Lung (tissue), 12 donors: ENCODE results near the gene PM20D1. TPM values are rescaled to one million over a fixed set of nuclear protein-coding genes. Genes with fewer than 3 reads are reported as not detected.
A peak's percentile ranks its signal among the peaks of the same experiment; 100 is the strongest.

ENCODE experiments used
- ATAC-seq: fragments of 200-7000 bp; cut with Tn5 transposase; one replicate; pipeline ENCODE4 v1.9.1; 2020; ENCODE audit warnings: moderate number of reproducible peaks; ENCODE audit not compliant: insufficient read depth, low FRiP score
- DNase-seq, 3 donors: peaks; one replicate each; pipeline ENCODE4 v3.0.0-alpha.2; 2013 to 2017
- H3K27ac ChIP-seq, 2 donors: one replicate each; pipeline ENCODE4 v1.5.1; 2013; ENCODE audit warnings: mild to moderate bottlenecking in 2 of 2, moderate library complexity in 2 of 2, control low read depth in 1 of 2, inconsistent platforms in 1 of 2, low read depth in 1 of 2, low read length in 1 of 2
- H3K27me3 ChIP-seq, 3 donors: one replicate each; pipeline ENCODE4 v1.5.1; 2013; ENCODE audit warnings: low read length in 2 of 3; ENCODE audit not compliant: control insufficient read depth in 3 of 3, insufficient read depth in 3 of 3
- H3K36me3 ChIP-seq, 4 donors: one replicate each; pipeline ENCODE4 v1.5.1; 2013; ENCODE audit warnings: low read length in 4 of 4, mild to moderate bottlenecking in 1 of 4, moderate library complexity in 1 of 4; ENCODE audit not compliant: control insufficient read depth in 4 of 4, insufficient read depth in 4 of 4
- H3K4me1 ChIP-seq, 5 donors: one replicate each; pipeline ENCODE4 v1.5.1; 2013; ENCODE audit warnings: low read length in 5 of 5, mild to moderate bottlenecking in 2 of 5, moderate library complexity in 1 of 5; ENCODE audit not compliant: control insufficient read depth in 5 of 5, insufficient read depth in 5 of 5
- H3K4me3 ChIP-seq: one replicate; pipeline ENCODE4 v1.5.1; 2013; ENCODE audit warnings: mild to moderate bottlenecking, control low read depth, moderate library complexity
- H3K9ac ChIP-seq, 2 donors: one replicate each; pipeline ENCODE4 v1.5.1; 2013; ENCODE audit warnings: low read length in 2 of 2, control low read depth in 1 of 2; ENCODE audit not compliant: insufficient read depth in 1 of 2
- H3K9me3 ChIP-seq, 4 donors: one replicate each; pipeline ENCODE4 v1.5.1; 2013; ENCODE audit warnings: low read length in 3 of 4, mild to moderate bottlenecking in 1 of 4, moderate library complexity in 1 of 4; ENCODE audit not compliant: control insufficient read depth in 4 of 4, insufficient read depth in 3 of 4
- WGBS, 2 donors: extraction: QIAGEN DNeasy Blood & Tissue Kit; methylation state at CpG; one replicate each; pipeline ENCODE4 v1.1.7; 2013; 5-methylcytosine and 5-hydroxymethylcytosine counted together
- polyA plus RNA-seq, 2 donors: library from polyadenylated mRNA; stranded (reverse); fragments of 200-250 nt; gene quantifications; one replicate each; pipeline ENCODE4 v1.2.1, GENCODE V29; 2013
- total RNA-seq, 2 donors: library from RNA; depleted of rRNA in 1 of 2; stranded (reverse); fragments of >200 nt in 1 of 2; gene quantifications; one replicate each; pipeline ENCODE4 v1.2.1, GENCODE V29; 2014 to 2021
- TF ChIP-seq, protein P1 (sequence below): IDR thresholded peaks from 2 replicates; pipeline ENCODE4 v1.5.1; 2012; ENCODE audit warnings: mild to moderate bottlenecking; ENCODE audit errors: control extremely low read depth, extremely low read depth
- donor health status: control.
- donor health status: control.
- donor health status: Bipolar disorder and iron deficiency.
- donor health status: healthy.
- donor health status: DM: yes; HTN: yes; CAD: no.

The PM20D1 gene
- total and polyA plus RNA-seq, 4 donors, result 0.06 to 0.48 (median 0.28) TPM; not detected in 1

DNA sequence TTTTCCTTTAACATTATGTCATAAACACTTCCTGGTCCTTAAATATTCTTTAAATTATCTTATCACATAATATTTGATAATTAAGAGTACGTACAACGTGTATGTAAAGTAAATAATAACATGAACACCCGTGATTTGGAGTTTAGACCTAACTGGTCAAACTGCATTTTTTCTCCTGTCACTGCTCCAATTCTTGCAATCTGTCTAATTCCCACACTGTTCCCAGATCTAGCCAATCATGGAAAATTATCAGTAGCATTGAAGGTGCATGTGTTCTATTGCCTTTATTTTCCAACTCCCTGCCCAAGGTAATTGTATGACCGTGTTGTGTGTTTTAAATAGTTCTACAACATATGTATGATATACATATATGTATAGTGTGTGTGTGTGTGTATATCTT, 2.1 kb upstream of the PM20D1 start:
- ATAC-seq (no peak), DNase-seq (peak in 1 of 3 donors; percentile 18)
- no peaks in the 10 kb centered on the region for H3K4me1 ChIP-seq
- peaks cover 0 to 10% (median 5%) of the 10 kb centered on the region in 3 donors for H3K27me3 ChIP-seq
- no peaks in the 10 kb centered on the region for H3K9me3 ChIP-seq
- no peaks in the 10 kb centered on the region for H3K36me3 ChIP-seq
- no peak overlapping the region for H3K27ac ChIP-seq
- TF ChIP-seq, protein P1, sequence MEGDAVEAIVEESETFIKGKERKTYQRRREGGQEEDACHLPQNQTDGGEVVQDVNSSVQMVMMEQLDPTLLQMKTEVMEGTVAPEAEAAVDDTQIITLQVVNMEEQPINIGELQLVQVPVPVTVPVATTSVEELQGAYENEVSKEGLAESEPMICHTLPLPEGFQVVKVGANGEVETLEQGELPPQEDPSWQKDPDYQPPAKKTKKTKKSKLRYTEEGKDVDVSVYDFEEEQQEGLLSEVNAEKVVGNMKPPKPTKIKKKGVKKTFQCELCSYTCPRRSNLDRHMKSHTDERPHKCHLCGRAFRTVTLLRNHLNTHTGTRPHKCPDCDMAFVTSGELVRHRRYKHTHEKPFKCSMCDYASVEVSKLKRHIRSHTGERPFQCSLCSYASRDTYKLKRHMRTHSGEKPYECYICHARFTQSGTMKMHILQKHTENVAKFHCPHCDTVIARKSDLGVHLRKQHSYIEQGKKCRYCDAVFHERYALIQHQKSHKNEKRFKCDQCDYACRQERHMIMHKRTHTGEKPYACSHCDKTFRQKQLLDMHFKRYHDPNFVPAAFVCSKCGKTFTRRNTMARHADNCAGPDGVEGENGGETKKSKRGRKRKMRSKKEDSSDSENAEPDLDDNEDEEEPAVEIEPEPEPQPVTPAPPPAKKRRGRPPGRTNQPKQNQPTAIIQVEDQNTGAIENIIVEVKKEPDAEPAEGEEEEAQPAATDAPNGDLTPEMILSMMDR, result no peak
- H3K4me3 ChIP-seq, result no peak overlapping the region
- H3K9ac ChIP-seq, result no peak overlapping the region
- WGBS, 2 donors, result 73 to 78% methylated on average over 4 of the region's 4 CpGs

DNA sequence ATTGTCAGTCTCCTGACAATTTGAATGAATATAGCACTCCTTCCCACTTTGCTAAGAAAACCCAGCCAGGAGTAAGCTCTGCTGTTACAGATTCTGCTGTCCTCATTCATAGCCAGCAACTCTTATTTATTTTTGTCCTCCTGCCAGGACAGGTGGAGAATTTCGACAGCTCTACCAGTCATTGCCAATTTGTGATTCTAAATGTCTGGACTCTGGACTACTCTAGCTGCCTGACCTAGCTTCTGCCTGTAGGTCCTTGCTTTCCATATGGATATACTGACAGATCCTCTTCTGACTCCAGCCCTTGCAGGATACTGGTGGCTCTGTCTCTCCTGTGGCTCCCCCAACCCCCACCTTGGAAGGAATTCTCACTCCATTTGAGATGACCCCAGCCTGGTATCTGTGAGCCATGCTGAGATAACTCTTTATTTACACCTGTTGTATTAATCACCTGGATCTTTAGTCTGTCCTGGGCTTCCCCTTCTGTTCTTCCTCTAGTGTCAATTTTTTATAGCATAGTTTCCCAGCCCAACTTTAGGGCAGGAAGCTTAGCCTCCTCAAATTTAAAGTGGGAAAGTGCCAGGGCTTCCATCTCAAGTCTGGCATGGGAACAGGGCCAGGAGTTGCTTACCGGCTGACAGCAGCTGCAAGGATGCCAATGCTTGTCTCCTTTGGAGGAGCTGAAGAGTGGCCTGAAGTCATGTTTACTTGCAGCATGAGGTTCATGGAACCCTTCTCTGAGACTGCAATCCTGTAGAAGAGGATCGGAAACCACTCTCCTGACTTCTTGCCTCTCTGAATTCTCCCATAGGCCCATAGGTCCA, 6.7 kb downstream of the PM20D1 start:
- no peak for ATAC-seq
- no peak overlapping the region for H3K9ac ChIP-seq
- WGBS, 2 donors, result 67 to 83% methylated on average over 3 of the region's 3 CpGs

DNA sequence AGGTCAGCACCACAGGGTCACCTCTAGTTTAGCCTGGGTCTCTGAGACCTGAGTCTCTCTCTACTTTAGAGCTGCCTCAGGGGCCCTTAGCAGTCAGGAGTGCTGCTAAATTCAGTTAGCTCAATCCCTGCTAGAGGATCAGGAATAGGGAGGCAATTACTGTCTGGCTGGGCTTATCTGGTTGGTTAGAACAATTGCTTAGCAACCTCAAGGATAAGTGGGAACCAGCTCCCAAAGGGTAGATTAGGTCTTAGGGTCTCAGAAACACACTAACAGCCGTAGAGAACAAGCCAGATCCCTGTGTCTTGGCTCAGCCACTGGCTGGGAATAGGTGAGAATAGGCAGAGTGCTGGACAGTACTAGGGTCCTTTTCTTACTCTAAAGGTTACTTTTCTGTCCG, 7.7 kb downstream of the PM20D1 start:
- no peaks in the 10 kb centered on the region for H3K9me3 ChIP-seq
- H3K4me3 ChIP-seq, result no peak overlapping the region
- DNase-seq, result no peak
- no peaks in the 10 kb centered on the region for H3K36me3 ChIP-seq
- H3K9ac ChIP-seq, result no peak overlapping the region
- 89 to 97% methylated on average over 2 of the region's 2 CpGs for WGBS, 2 donors
- peaks cover 0 to 14% (median 0%) of the 10 kb centered on the region in 5 donors for H3K4me1 ChIP-seq
- H3K27me3 ChIP-seq, result no peaks in the 10 kb centered on the region
- ATAC-seq, result no peak
- TF ChIP-seq, protein P1, result no peak
- H3K27ac ChIP-seq, result no peak overlapping the region

More for the DNA sequence above, 6.7 kb downstream of the PM20D1 start:
- no peaks in the 10 kb centered on the region for H3K36me3 ChIP-seq
- H3K9me3 ChIP-seq, result no peaks in the 10 kb centered on the region
- TF ChIP-seq, protein P1, result no peak
- peaks cover 0 to 14% (median 0%) of the 10 kb centered on the region in 5 donors for H3K4me1 ChIP-seq
- DNase-seq, result no peak
- H3K27ac ChIP-seq, result no peak overlapping the region
- no peaks in the 10 kb centered on the region for H3K27me3 ChIP-seq
- H3K4me3 ChIP-seq, result no peak overlapping the region
